Activated CD8-positive, alpha-beta memory T cell treated with anti-CD3 and anti-CD28 coated beads for 48 hours (primary cell): ENCODE results near the gene EXOSC6.
"Not testable (repeated sequence)": the region's sequence is repeated elsewhere in the genome, so short reads cannot be mapped to it uniquely, and the experiment has no call there.

Experiments
- DNase-seq, 3 experiments: peaks; one replicate each; pipeline ENCODE4 v3.0.0-alpha.2; 2020; ENCODE audit warnings: low read depth in 2 of 3, low spot score in 2 of 3

EXOSC6 gene

DNA sequence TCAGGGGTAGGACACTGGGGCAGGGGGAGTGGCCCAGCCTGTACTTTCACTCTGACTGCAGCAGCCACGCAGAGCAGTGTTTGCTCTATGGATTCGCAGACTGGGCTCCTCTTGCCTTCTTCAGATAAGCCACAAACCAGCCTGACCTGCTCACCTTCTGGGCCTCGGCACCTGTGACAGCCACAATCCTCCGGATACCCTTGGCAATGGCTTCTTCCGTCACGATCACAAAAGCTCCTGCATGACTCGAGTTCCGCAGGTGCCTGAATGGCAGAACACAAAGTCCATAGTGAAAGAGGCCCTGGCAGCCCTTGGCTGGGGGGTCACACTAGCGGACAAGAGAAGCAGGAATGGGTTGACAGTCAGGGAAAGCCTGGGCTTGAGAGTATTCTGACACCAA is 3.8 kb upstream of the EXOSC6 start:
- DNase-seq: no peak

DNA sequence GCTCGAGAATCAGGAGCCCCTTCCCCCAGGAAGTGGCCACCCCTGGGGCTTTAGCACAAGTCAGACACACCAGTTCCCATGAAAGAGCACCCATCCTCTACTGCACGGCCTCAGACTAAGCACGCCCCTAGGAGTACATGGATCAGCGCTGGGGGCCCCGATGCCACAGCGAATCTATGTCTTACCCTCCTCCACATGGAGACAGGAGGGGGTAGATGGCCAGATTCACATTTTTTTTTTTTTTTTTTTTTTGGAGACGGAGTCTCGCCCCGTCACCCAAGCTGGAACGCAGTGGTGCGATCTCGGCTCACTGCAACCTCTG is 3.2 kb upstream of the EXOSC6 start:
- DNase-seq: no peak

DNA sequence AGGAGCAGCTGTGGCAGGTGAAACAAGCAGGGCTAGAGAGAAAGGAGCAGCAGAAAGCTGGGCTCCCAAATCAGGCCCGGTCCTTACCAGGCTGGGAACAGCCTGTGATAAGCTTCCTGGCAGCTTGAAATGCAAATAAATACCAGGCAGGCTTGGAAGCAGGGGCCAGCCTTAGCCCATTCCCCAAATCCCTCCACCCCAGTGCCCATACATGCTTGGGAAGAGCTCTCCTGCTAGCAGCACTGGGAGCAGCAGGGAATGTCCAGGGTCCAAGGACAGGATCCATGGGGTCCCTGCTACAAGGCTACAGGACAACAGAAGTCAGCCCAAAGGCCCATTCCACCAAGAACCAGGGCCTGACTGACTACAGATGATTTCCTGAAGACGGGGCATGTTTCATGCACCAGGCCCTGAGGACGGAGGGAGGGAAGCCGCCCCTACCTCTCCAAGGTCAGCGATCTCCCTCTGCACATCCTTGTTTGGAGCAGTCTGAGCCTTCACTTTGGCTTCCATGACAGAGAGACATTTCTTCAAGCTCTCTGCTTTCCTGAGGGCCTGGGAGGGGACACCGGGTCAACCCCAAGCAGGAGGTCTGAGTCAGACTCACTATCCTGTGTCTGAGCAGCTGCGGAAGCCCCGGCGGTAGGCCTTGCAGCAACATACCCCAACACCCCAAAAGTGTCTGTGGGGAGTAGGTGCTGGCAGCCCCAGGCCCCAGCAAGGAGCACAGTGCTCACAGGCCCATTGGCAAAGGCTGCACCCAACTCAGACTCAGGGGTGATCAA is 2.6 kb upstream of the EXOSC6 start:
- DNase-seq: no peak

DNA sequence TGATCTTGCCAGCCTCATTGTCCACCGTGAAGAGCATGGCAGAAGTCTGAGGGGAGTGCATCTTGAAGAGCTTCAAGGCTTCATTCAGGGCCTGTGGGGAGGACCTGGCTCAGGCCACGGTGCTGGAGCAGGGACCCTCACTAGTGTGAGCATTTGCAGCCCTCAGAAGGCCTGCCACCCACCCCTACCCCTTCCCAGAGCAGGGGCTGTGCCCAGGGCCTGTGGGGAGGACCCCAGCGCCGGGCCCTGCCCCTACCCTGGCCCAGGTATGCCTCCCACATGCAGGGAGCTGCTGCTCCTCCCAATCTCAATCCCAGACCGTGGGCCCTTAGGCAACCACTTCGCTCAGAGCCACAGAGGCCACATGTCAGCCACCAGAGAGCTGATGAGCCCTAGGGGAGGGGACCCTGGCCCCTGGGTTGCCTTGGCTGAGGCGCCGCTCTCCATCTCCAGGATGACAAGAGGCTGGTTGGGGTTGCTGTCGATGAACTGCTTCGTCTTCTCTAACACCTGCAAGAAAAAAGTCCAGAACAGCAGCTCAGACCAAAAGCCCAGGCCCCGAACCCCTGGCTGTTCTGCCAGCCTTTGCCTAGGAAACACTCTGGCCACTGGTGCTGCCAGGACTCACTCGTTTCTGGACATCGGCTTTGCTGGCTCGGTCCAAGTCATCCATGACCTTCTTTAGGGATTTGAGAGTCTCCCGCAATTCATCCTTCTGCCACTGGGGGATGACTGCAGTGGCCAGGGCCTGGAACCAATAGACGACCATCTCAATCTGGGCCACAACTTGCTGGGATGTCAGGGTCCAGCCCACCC is 1.8 kb upstream of the EXOSC6 start:
- no peak for DNase-seq

GRCh38 chr16:70252355-70252988 is 732 bp upstream of the EXOSC6 start:
- DNase-seq: no peak

- DNase-seq: peak in 2 of 3 experiments; percentile 14 to 15
Measured at GRCh38 chr16:70250748-70251628, 752 bp downstream of the EXOSC6 start.

DNA sequence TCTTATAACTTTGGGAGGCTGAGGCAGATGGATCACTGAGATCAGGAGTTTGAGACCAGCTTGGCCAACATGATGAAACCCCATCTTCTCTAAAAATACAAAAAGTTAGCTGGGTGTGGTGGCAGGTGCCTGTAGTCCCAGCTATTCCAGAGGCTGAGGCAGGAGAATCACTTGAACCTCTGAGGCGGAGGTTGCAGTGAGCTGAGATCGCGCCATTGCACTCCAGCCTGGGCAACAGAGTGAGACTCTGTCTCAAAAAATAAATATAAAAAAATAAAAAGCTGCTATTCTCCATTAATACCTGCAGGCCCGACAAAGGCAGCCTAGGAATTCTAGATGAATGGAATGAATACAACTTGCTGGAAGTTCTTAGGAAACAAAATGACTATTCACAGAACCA is 2.0 kb downstream of the EXOSC6 start:
- not testable (repeated sequence) for DNase-seq

DNA sequence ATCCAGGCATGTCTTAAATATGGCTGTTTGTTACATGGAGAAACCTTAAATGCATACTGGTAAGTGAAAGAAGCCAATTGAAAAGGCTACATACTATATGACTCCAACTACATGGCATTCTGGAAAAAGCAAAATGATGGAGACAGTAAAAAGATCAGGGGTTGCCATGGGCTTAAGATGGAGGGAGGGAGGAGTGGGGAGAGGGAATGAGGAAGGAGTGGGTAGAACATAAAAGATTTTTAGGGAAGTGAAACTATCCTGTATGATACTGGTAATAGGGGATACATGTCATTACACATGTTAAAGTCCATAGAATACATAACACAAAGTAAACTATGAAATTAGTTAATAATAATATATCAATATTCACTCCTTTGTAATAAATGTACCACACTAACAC is 13.0 kb downstream of the EXOSC6 start:
- not testable (repeated sequence) for DNase-seq

- not testable (repeated sequence) for DNase-seq
Measured at GRCh38 chr16:70231831-70232230, 19.9 kb downstream of the EXOSC6 start.

DNA sequence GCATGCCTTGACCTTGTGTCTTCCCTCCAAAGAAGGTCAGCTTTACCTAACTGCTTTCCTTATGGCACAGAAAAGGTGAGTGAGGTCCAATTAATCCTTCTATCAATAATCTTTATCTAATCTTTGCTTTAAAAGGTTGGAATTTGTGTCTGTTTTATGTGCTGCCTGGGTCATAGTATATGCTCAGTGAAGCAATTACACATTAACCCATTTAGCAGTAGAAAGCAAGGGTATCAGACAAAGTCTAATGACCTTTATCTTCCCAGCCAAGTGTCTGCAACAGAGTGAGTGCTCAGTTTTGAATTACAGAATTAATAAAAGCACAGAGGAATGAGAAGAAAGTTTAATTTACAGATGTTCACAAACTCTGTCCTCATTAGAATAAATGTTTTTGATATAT is 25.7 kb downstream of the EXOSC6 start:
- DNase-seq: not testable (repeated sequence)

GRCh38 chr16:70225430-70225829 is 26.3 kb downstream of the EXOSC6 start:
- DNase-seq: not testable (repeated sequence)

DNA sequence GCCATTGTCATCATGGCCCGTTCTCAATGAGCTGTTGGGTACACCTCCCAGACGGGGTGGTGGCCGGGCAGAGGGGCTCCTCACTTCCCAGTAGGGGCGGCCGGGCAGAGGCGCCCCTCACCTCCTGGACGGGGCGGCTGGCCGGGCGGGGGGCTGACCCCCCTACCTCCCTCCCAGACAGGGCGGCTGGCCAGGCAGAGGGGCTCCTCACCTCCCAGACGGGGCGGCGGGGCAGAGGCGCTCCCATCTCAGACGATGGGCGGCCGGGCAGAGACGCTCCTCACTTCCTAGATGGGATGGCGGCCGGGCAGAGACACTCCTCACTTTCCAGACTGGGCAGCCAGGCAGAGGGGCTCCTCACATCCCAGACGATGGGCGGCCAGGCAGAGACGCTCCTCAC is 27.1 kb downstream of the EXOSC6 start:
- not testable (repeated sequence) for DNase-seq

DNA sequence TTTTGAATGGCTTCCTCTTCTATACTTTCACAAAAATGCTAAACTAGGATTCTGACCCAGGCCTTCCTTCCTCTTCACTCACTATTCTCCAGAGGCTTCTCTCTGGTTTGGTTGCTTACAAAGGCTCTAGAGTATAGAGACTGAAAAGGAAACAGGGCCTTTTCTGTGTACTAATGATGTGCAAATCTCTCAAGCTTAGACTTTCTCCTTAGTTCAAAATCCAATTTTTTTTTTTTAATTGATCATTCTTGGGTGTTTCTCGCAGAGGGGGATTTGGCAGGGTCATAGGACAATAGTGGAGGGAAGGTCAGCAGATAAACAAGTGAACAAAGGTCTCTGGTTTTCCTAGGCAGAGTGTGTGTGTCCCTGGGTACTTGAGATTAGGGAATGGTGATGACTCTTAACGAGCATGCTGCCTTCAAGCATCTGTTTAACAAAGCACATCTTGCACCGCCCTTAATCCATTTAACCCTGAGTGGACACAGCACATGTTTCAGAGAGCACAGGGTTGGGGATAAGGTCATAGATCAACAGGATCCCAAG is 27.7 kb downstream of the EXOSC6 start:
- DNase-seq: not testable (repeated sequence)

- not testable (repeated sequence) for DNase-seq
Measured at GRCh38 chr16:70223216-70223615, 28.5 kb downstream of the EXOSC6 start.

GRCh38 chr16:70222574-70222973 is 29.2 kb downstream of the EXOSC6 start:
- DNase-seq: not testable (repeated sequence)

DNA sequence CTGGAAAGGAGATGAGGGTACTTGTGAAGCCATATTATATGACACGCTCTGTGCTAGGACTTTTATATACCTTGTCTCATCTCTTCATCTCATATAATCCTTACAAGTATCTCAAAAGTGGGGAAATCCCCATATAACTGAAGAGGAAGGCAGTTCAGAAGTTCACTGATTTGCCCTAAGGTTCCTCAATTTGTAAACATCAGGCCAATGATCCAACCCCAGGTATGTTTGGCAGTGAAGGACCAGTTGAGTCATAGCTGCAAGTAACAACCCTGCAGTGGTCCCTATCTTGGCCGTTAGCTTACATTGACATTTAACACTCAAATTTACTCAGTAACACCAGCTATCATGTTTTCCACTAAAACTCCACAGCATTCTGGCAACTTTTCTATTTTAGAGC is 33.2 kb downstream of the EXOSC6 start:
- not testable (repeated sequence) for DNase-seq

GRCh38 chr16:70206382-70206781 is 45.4 kb downstream of the EXOSC6 start:
- not testable (repeated sequence) for DNase-seq

- DNase-seq: not testable (repeated sequence)
Measured at GRCh38 chr16:70204668-70205405, 46.9 kb downstream of the EXOSC6 start.

DNA sequence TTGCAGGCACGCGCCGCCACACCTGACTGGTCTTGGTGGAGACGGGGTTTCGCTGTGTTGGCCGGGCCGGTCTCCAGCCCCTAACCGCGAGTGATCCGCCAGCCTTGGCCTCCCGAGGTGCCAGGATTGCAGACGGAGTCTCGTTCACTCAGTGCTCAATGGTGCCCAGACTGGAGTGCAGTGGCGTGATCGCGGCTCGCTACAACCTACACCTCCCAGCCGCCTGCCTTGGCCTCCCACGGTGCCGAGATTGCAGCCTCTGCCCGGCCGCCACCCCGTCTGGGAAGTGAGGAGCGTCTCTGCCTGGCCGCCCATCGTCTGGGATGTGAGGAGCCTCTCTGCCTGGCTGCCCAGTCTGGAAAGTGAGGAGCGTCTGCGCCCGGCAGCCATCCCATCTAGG is 47.7 kb downstream of the EXOSC6 start:
- DNase-seq: not testable (repeated sequence)

- not testable (repeated sequence) for DNase-seq
Measured at GRCh38 chr16:70203508-70203907, 48.2 kb downstream of the EXOSC6 start.
